GM23338 (cell line): ENCODE data around the gene PCP4. TPM values are rescaled to one million over a fixed set of nuclear protein-coding genes. Genes with fewer than 3 reads are reported as not detected.

ENCODE experiments used
- ATAC-seq: fragments of 200-7000 bp; cut with Tn5 transposase; 3 replicates; pipeline ENCODE4 v1.9.1; 2020
- DNase-seq: peaks from one replicate; pipeline ENCODE4 v3.0.0-alpha.2; 2015; ENCODE audit warnings: low spot score
- H2AFZ ChIP-seq: fragments of 200-600 bp; sonication (generic); 2 replicates; pipeline ENCODE4 v1.8.0; 2016; ENCODE audit warnings: antibody characterized with exemption, mild to moderate bottlenecking, moderate library complexity
- H3F3A ChIP-seq: fragments of 200-600 bp; sonication (generic); replicated peaks from 2 replicates; pipeline ENCODE4 v1.8.0; 2017; ENCODE audit warnings: antibody characterized with exemption, mixed run types, low read depth
- H3K27ac ChIP-seq: fragments of 200-600 bp; sonication (generic); 2 replicates; pipeline ENCODE4 v1.6.1; 2016; ENCODE audit warnings: low read depth
- H3K27me3 ChIP-seq: fragments of 200-600 bp; sonication (generic); 2 replicates; pipeline ENCODE4 v1.8.0; 2016; ENCODE audit warnings: mild to moderate bottlenecking, mixed run types, moderate library complexity; ENCODE audit not compliant: insufficient read depth
- H3K36me3 ChIP-seq: fragments of 200-600 bp; sonication (generic); 2 replicates; pipeline ENCODE4 v1.8.0; 2016; ENCODE audit warnings: mild to moderate bottlenecking; ENCODE audit not compliant: insufficient read depth
- H3K4me1 ChIP-seq: fragments of 200-600 bp; sonication (generic); 2 replicates; pipeline ENCODE4 v1.8.0; 2016; ENCODE audit warnings: mild to moderate bottlenecking, moderate library complexity; ENCODE audit not compliant: insufficient read depth
- H3K4me2 ChIP-seq: fragments of 200-600 bp; sonication (generic); 2 replicates; pipeline ENCODE4 v1.7.1; 2017; ENCODE audit warnings: mixed run types
- H3K4me3 ChIP-seq: fragments of 200-600 bp; sonication (generic); 2 replicates; pipeline ENCODE4 v1.6.1; 2016; ENCODE audit warnings: mixed run types
- H3K79me2 ChIP-seq: fragments of 200-600 bp; sonication (generic); replicated peaks from 2 replicates; pipeline ENCODE4 v1.8.0; 2017; ENCODE audit warnings: mild to moderate bottlenecking; ENCODE audit not compliant: insufficient read depth
- H3K9me2 ChIP-seq: fragments of 200-600 bp; sonication (generic); 2 replicates; pipeline ENCODE4 v1.8.0; 2017; ENCODE audit not compliant: insufficient read depth
- H4K20me1 ChIP-seq: fragments of 200-600 bp; sonication (generic); replicated peaks from 2 replicates; pipeline ENCODE4 v1.8.0; 2017; ENCODE audit warnings: mild to moderate bottlenecking; ENCODE audit not compliant: insufficient read depth
- H3K27ac Mint-ChIP-seq: 2 replicates; pipeline ENCODE4 v1.8.0; 2020; ENCODE audit warnings: inconsistent platforms, mild to moderate bottlenecking, moderate library complexity, mixed read lengths
- H3K27me3 Mint-ChIP-seq: 3 replicates; pipeline ENCODE4 v1.8.0; 2022; ENCODE audit warnings: low read depth, mild to moderate bottlenecking, moderate library complexity, mixed read lengths, inconsistent platforms; ENCODE audit not compliant: insufficient read depth, poor library complexity
- H3K36me3 Mint-ChIP-seq: 3 replicates; pipeline ENCODE4 v1.8.0; 2021; ENCODE audit warnings: low read depth, mild to moderate bottlenecking, inconsistent platforms, moderate library complexity, mixed read lengths
- H3K4me1 Mint-ChIP-seq: 3 replicates; pipeline ENCODE4 v1.8.0; 2020; ENCODE audit warnings: mild to moderate bottlenecking, inconsistent platforms, mixed read lengths
- H3K4me3 Mint-ChIP-seq: 3 replicates; pipeline ENCODE4 v1.8.0; 2021; ENCODE audit warnings: moderate library complexity, mild to moderate bottlenecking, inconsistent platforms, mixed read lengths
- H3K9me3 Mint-ChIP-seq: 3 replicates; pipeline ENCODE4 v1.8.0; 2020; ENCODE audit warnings: moderate library complexity, mild to moderate bottlenecking, inconsistent platforms, mixed read lengths
- CREB1 ChIP-seq: fragments of 250-450 bp; sonication (Bioruptor Pico); IDR thresholded peaks from 2 replicates; pipeline ENCODE4 v1.5.0; 2020; ENCODE audit warnings: low read depth, mild to moderate bottlenecking, moderate library complexity
- CTCF ChIP-seq, 2 experiments: fragments of 200-600 bp in 1 of 2; sonication (generic) in 1 of 2; conservative IDR thresholded peaks; 2 replicates each; pipeline versions ENCODE4 v1.5.1 to v1.6.1; 2016 to 2017; ENCODE audit warnings: antibody characterized with exemption in 2 of 2, low read depth in 2 of 2, mild to moderate bottlenecking in 2 of 2, moderate library complexity in 1 of 2
- EZH2 ChIP-seq: fragments of 200-600 bp; sonication (generic); IDR thresholded peaks from one replicate; pipeline ENCODE4 v1.8.0; 2017; ENCODE audit warnings: antibody characterized with exemption, mild to moderate bottlenecking, low read depth; ENCODE audit not compliant: unreplicated experiment
- EZH2phosphoT487 ChIP-seq: fragments of 200-600 bp; sonication (generic); IDR thresholded peaks from one replicate; pipeline ENCODE4 v1.8.1; 2018; ENCODE audit warnings: antibody characterized with exemption; ENCODE audit not compliant: unreplicated experiment
- NANOG ChIP-seq: IDR thresholded peaks from 2 replicates; pipeline ENCODE4 v1.6.1; 2016; ENCODE audit warnings: antibody characterized with exemption, borderline replicate concordance
- STAT1 ChIP-seq: IDR thresholded peaks from one replicate; pipeline ENCODE4 v1.6.1; 2016; ENCODE audit warnings: antibody characterized with exemption; ENCODE audit not compliant: unreplicated experiment
- ZNF114 ChIP-seq: fragments of 250-450 bp; sonication (Bioruptor Pico); IDR thresholded peaks from 2 replicates; pipeline ENCODE4 v1.5.0; 2020; ENCODE audit warnings: mild to moderate bottlenecking, moderate library complexity
- polyA plus RNA-seq: library from polyadenylated mRNA; unstranded; fragments of >200 nt; fragmentation: Nextera tagmentation; extraction: Ambion mirVana; gene quantifications from 2 replicates; pipeline ENCODE4 v1.2.1, GENCODE V29; 2016
- total RNA-seq: library from RNA; depleted of rRNA; stranded (reverse); fragments of >200 nt; shearing (Covaris generic); gene quantifications from 2 replicates; pipeline ENCODE4 v1.2.3, GENCODE V29; 2014
- TF ChIP-seq, protein P1 (sequence below): fragments of 250-450 bp; sonication (Bioruptor Pico); IDR thresholded peaks from 2 replicates; pipeline ENCODE4 v1.5.0; 2020; ENCODE audit warnings: mild to moderate bottlenecking, moderate library complexity
- TF ChIP-seq, protein P2 (sequence below): IDR thresholded peaks from 2 replicates; pipeline ENCODE4 v1.6.1; 2016; ENCODE audit warnings: antibody characterized with exemption

Gene PCP4
- total and polyA plus RNA-seq, 2 experiments from 2014 or later = 7.3 TPM; not detected in 1

GRCh38 chr21:39882839-39883195 is 15.6 kb downstream of the PCP4 start (continued):
- TF ChIP-seq, protein P1, sequence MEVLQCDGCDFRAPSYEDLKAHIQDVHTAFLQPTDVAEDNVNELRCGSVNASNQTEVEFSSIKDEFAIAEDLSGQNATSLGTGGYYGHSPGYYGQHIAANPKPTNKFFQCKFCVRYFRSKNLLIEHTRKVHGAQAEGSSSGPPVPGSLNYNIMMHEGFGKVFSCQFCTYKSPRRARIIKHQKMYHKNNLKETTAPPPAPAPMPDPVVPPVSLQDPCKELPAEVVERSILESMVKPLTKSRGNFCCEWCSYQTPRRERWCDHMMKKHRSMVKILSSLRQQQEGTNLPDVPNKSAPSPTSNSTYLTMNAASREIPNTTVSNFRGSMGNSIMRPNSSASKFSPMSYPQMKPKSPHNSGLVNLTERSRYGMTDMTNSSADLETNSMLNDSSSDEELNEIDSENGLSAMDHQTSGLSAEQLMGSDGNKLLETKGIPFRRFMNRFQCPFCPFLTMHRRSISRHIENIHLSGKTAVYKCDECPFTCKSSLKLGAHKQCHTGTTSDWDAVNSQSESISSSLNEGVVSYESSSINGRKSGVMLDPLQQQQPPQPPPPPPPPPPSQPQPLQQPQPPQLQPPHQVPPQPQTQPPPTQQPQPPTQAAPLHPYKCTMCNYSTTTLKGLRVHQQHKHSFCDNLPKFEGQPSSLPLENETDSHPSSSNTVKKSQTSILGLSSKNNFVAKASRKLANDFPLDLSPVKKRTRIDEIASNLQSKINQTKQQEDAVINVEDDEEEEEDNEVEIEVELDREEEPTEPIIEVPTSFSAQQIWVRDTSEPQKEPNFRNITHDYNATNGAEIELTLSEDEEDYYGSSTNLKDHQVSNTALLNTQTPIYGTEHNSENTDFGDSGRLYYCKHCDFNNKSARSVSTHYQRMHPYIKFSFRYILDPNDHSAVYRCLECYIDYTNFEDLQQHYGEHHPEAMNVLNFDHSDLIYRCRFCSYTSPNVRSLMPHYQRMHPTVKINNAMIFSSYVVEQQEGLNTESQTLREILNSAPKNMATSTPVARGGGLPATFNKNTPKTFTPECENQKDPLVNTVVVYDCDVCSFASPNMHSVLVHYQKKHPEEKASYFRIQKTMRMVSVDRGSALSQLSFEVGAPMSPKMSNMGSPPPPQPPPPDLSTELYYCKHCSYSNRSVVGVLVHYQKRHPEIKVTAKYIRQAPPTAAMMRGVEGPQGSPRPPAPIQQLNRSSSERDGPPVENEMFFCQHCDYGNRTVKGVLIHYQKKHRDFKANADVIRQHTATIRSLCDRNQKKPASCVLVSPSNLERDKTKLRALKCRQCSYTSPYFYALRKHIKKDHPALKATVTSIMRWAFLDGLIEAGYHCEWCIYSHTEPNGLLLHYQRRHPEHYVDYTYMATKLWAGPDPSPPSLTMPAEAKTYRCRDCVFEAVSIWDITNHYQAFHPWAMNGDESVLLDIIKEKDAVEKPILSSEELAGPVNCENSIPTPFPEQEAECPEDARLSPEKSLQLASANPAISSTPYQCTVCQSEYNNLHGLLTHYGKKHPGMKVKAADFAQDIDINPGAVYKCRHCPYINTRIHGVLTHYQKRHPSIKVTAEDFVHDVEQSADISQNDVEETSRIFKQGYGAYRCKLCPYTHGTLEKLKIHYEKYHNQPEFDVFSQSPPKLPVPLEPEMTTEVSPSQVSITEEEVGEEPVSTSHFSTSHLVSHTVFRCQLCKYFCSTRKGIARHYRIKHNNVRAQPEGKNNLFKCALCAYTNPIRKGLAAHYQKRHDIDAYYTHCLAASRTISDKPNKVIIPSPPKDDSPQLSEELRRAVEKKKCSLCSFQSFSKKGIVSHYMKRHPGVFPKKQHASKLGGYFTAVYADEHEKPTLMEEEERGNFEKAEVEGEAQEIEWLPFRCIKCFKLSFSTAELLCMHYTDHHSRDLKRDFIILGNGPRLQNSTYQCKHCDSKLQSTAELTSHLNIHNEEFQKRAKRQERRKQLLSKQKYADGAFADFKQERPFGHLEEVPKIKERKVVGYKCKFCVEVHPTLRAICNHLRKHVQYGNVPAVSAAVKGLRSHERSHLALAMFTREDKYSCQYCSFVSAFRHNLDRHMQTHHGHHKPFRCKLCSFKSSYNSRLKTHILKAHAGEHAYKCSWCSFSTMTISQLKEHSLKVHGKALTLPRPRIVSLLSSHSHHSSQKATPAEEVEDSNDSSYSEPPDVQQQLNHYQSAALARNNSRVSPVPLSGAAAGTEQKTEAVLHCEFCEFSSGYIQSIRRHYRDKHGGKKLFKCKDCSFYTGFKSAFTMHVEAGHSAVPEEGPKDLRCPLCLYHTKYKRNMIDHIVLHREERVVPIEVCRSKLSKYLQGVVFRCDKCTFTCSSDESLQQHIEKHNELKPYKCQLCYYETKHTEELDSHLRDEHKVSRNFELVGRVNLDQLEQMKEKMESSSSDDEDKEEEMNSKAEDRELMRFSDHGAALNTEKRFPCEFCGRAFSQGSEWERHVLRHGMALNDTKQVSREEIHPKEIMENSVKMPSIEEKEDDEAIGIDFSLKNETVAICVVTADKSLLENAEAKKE (CRISPR knock-in tag) = no peak
- no peak for TF ChIP-seq CREB1 (CRISPR knock-in tag)
- no peak for TF ChIP-seq EZH2
- no peak for TF ChIP-seq ZNF114 (CRISPR knock-in tag)
- TF ChIP-seq EZH2phosphoT487 = no peak

DNA sequence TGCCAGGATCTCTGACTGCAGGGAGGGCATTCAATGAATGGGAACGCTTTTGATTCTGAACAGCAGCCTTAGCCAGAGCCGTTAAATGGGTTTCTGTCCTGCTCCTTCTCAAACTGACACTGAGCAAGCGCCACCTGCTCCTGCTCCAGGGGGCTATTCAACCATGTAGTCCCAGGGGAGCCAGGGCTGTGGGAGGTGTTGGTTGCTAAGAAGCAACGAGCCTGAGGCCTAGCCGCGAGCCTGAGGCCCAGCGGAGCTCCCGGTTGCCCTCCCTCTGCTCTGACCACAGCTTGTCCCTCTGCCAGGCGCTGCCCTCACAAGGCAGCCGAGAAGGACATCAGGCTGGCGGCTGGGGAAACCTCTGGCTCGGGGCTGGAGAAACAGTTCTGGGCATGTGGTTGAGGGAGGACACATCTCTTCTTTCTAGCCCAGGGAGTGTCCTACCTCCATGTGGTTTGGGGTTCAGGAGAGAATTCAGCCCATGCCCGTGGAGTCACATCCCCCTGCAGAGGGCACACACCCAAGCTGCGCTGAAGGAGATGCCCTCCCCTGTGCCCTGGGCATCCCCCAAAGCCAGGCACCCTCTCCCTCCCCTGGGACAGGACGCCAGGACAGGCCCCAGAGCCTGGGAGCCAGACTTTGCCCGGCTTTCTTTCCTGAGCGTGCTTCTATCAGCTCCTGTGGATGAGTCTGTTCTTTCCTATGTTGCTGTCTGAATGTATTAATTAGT is 18.0 kb downstream of the PCP4 start:
- H3K36me3 Mint-ChIP-seq = no peaks in the 10 kb centered on the region
- no peaks in the 10 kb centered on the region for H3K9me3 Mint-ChIP-seq
- DNase-seq (no peak), ATAC-seq (0 out of 3 replicates have a peak, but pooled peaks have one; percentile 36)
- Histone ChIP-seq H2AFZ (no peak overlapping the region), H3K4me2 (no peak overlapping the region), H3K79me2 (no peaks in the 10 kb centered on the region), H3K27ac (no peak overlapping the region), H4K20me1 (no peaks in the 10 kb centered on the region), H3K4me1 (no peaks in the 10 kb centered on the region), H3K36me3 (no peaks in the 10 kb centered on the region), H3K27me3 (no peaks in the 10 kb centered on the region), H3F3A (no peaks in the 10 kb centered on the region), H3K4me3 (no peak overlapping the region), H3K9me2 (no peaks in the 10 kb centered on the region)
- H3K4me1 Mint-ChIP-seq = no peaks in the 10 kb centered on the region
- H3K4me3 Mint-ChIP-seq = no peak overlapping the region
- H3K27me3 Mint-ChIP-seq = peaks cover 4% of the 10 kb centered on the region
- H3K27ac Mint-ChIP-seq = no peak overlapping the region
- TF ChIP-seq NANOG (no peak), STAT1 (no peak), ZNF114 (CRISPR knock-in tag) (no peak), CTCF (conservative IDR thresholded peaks at IDR 0.05; ENCODE audit: low read depth in 2 of 2) (no peak)
- TF ChIP-seq, protein P2, sequence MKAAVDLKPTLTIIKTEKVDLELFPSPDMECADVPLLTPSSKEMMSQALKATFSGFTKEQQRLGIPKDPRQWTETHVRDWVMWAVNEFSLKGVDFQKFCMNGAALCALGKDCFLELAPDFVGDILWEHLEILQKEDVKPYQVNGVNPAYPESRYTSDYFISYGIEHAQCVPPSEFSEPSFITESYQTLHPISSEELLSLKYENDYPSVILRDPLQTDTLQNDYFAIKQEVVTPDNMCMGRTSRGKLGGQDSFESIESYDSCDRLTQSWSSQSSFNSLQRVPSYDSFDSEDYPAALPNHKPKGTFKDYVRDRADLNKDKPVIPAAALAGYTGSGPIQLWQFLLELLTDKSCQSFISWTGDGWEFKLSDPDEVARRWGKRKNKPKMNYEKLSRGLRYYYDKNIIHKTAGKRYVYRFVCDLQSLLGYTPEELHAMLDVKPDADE = no peak
